ENCODE measurements around the gene IL17C. TPM values are rescaled to one million over a fixed set of nuclear protein-coding genes. Genes with fewer than 3 reads are reported as not detected.

IL17C gene
- total RNA-seq, 1 experiment from 2014 or later = not detected

DNA sequence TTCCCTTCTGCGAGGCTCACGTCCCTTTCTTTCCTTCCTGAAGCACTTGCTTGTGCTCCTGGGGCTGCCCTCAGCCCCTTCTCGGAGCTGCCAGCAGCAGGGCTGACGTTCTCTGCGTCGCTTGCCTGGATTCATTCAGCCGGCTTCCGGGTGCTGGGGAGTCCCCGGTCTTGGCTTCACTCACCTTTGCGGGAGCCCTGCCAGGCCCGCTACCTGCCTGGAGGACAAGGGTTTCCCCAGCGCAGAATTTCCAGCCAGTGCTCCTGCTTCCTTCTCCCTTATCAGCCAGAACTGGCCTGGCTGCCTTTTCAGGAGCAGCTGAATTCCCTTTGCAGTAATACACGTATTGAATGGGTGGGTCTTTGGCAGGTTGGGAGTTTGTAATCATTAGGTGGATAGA is 22.1 kb upstream of the IL17C start:
- intact Hi-C loops (cut with micrococcal nuclease) = no loop called here
- H3K27ac ChIP-seq (ENCODE audit: low read length) = no peak overlapping the region
- CTCF ChIA-PET = no interaction called here
- no peak overlapping the region for H3K4me2 ChIP-seq (ENCODE audit: low read length)
- H3K9me3 ChIP-seq (ENCODE audit: low read length) = no peaks in the 10 kb centered on the region
- no peak overlapping the region for H3K9ac ChIP-seq (ENCODE audit: low read length)
- POLR2A ChIA-PET (ENCODE audit: unreplicated experiment) = no interaction called here
- BruUV-seq (replicated peaks) = no TSS peak
- H3K36me3 ChIP-seq (ENCODE audit: low read depth, low read length) = peaks cover 3% of the 10 kb centered on the region; the same call in 1 of the 2 replicates
- H3K4me3 ChIP-seq (ENCODE audit: low read length) = no peak overlapping the region
- no peaks in the 10 kb centered on the region for H3F3A ChIP-seq (ENCODE audit: low read length, unreplicated experiment)
- no peak for TF ChIP-seq EZH2phosphoT487 (IDR thresholded peaks at IDR 0.05; ENCODE audit: borderline replicate concordance, low read length)
- no peak for TF ChIP-seq EZH2 (IDR thresholded peaks at IDR 0.05; ENCODE audit: low read length, unreplicated experiment)
- TF ChIP-seq, protein P1, sequence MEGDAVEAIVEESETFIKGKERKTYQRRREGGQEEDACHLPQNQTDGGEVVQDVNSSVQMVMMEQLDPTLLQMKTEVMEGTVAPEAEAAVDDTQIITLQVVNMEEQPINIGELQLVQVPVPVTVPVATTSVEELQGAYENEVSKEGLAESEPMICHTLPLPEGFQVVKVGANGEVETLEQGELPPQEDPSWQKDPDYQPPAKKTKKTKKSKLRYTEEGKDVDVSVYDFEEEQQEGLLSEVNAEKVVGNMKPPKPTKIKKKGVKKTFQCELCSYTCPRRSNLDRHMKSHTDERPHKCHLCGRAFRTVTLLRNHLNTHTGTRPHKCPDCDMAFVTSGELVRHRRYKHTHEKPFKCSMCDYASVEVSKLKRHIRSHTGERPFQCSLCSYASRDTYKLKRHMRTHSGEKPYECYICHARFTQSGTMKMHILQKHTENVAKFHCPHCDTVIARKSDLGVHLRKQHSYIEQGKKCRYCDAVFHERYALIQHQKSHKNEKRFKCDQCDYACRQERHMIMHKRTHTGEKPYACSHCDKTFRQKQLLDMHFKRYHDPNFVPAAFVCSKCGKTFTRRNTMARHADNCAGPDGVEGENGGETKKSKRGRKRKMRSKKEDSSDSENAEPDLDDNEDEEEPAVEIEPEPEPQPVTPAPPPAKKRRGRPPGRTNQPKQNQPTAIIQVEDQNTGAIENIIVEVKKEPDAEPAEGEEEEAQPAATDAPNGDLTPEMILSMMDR (conservative IDR thresholded peaks at IDR 0.05; ENCODE audit: low read depth, low read length) = no peak
- H4K20me1 ChIP-seq (ENCODE audit: low read length) = no peaks in the 10 kb centered on the region
- no peaks in the 10 kb centered on the region for H3K4me1 ChIP-seq (ENCODE audit: insufficient read depth, low read length)
- no peaks in the 10 kb centered on the region for H3K27me3 ChIP-seq (ENCODE audit: low read length)
- no peaks in the 10 kb centered on the region for H3K79me2 ChIP-seq (ENCODE audit: low read length)
- H2AFZ ChIP-seq (ENCODE audit: low read length) = no peak overlapping the region
- H3K9me2 ChIP-seq (replicated peaks; ENCODE audit: low read length) = no peaks in the 10 kb centered on the region
- no peak for ATAC-seq
- no peak for DNase-seq

DNA sequence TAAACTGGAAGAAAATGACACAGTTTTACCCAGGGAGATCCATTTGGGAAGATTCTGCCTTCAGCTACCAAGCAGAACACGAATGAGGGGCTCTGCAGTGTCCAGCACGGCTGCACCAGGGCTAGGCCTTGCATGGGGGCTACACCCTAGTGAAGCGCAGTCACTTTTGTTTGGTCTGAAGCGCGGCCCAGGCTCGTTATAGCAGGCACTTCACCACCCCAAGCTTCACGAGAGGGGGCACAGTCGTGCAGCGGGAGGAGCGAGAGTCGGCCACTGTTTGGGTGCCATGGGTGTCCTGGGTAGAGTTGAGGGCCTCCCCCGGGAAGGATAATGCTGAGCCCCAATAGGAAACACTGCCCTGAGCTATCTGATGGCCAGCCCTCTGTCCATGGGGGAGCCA is 21.6 kb upstream of the IL17C start:
- TF ChIP-seq EZH2 (IDR thresholded peaks at IDR 0.05; ENCODE audit: low read length, unreplicated experiment) (no peak), EZH2phosphoT487 (IDR thresholded peaks at IDR 0.05; ENCODE audit: borderline replicate concordance, low read length) (no peak)
- TF ChIP-seq, protein P1 (conservative IDR thresholded peaks at IDR 0.05; ENCODE audit: low read depth, low read length) = no peak
- Histone ChIP-seq H3K9ac (ENCODE audit: low read length) (no peak overlapping the region), H3K36me3 (ENCODE audit: low read depth, low read length) (peaks cover 3% of the 10 kb centered on the region; the same call in 1 of the 2 replicates), H3K4me1 (ENCODE audit: insufficient read depth, low read length) (no peaks in the 10 kb centered on the region), H3F3A (ENCODE audit: low read length, unreplicated experiment) (no peaks in the 10 kb centered on the region), H3K27ac (ENCODE audit: low read length) (no peak overlapping the region), H2AFZ (ENCODE audit: low read length) (no peak overlapping the region), H3K9me2 (replicated peaks; ENCODE audit: low read length) (no peaks in the 10 kb centered on the region), H4K20me1 (ENCODE audit: low read length) (no peaks in the 10 kb centered on the region), H3K4me2 (ENCODE audit: low read length) (no peak overlapping the region), H3K27me3 (ENCODE audit: low read length) (no peaks in the 10 kb centered on the region), H3K4me3 (ENCODE audit: low read length) (no peak overlapping the region), H3K9me3 (ENCODE audit: low read length) (no peaks in the 10 kb centered on the region), H3K79me2 (ENCODE audit: low read length) (no peaks in the 10 kb centered on the region)
- CTCF ChIA-PET = no interaction called here
- DNase-seq = no peak
- POLR2A ChIA-PET (ENCODE audit: unreplicated experiment) = no interaction called here
- ATAC-seq = no peak
- no TSS peak for BruUV-seq (replicated peaks)
- intact Hi-C loops (cut with micrococcal nuclease) = no loop called here

DNA sequence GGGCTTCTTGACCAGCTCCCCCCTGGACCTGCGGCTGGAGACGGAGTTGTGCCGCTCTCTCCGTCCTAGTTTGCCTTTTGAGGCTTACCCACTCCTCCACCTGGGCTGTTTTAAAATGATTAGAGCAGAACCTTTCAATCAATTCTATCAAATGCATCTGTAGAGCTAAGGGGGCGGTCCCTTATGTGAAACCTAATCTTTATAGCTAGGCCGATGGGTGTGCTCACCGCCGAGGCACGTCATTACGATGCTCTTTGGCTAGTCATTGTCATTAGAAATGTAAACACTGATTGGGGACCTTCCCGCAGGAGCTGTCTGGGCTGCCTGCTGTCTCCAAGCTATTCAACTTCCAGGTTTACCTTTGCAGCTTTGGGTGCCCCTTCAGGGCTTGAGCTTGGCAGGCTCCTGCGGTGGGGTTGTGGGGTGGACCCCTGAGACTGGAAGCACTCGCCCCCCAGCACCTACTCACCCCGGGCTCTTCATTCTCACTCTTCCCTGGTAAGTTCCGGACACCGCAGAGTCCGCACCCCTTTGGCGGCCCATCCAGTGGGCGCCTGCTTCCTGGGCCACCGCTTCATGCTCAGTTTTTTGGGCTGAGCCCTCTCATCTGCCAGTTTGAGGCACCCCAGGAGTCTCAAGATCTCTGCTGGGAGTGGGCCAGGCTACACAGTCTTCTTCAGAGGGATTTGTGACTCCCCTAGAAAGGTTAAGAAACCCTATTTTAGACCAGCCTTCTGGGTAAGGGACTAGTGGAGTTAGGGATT is 20.9 kb upstream of the IL17C start:
- no peaks in the 10 kb centered on the region for H3K9me2 ChIP-seq (replicated peaks; ENCODE audit: low read length)
- ChIA-PET POLR2A (ENCODE audit: unreplicated experiment) (no interaction called here), CTCF (no interaction called here)
- peaks cover 3% of the 10 kb centered on the region; the same call in 1 of the 2 replicates for H3K36me3 ChIP-seq (ENCODE audit: low read depth, low read length)
- no TSS peak for BruUV-seq (replicated peaks)
- no peak overlapping the region for H3K4me2 ChIP-seq (ENCODE audit: low read length)
- ATAC-seq = peak; percentile 45
- TF ChIP-seq, protein P1 (conservative IDR thresholded peaks at IDR 0.05; ENCODE audit: low read depth, low read length) = no peak
- TF ChIP-seq EZH2 (IDR thresholded peaks at IDR 0.05; ENCODE audit: low read length, unreplicated experiment) (no peak), EZH2phosphoT487 (IDR thresholded peaks at IDR 0.05; ENCODE audit: borderline replicate concordance, low read length) (no peak)
- H3K4me1 ChIP-seq (ENCODE audit: insufficient read depth, low read length) = no peaks in the 10 kb centered on the region
- no peak overlapping the region for H3K4me3 ChIP-seq (ENCODE audit: low read length)
- peak; percentile 1 for DNase-seq
- H3K9me3 ChIP-seq (ENCODE audit: low read length) = no peaks in the 10 kb centered on the region
- H3K79me2 ChIP-seq (ENCODE audit: low read length) = no peaks in the 10 kb centered on the region
- intact Hi-C loops (cut with micrococcal nuclease) = no loop called here
- no peak overlapping the region for H3K9ac ChIP-seq (ENCODE audit: low read length)
- H3K27ac ChIP-seq (ENCODE audit: low read length) = no peak overlapping the region
- H2AFZ ChIP-seq (ENCODE audit: low read length) = no peak overlapping the region
- no peaks in the 10 kb centered on the region for H3F3A ChIP-seq (ENCODE audit: low read length, unreplicated experiment)
- H3K27me3 ChIP-seq (ENCODE audit: low read length) = no peaks in the 10 kb centered on the region
- H4K20me1 ChIP-seq (ENCODE audit: low read length) = no peaks in the 10 kb centered on the region
